Fibroblast of lung (primary cell): ENCODE data around the gene PFKFB2. TPM values are rescaled to one million over a fixed set of nuclear protein-coding genes. Genes with fewer than 3 reads are reported as not detected.

Experiments used
- DNase-seq, 2 donors: peaks; one replicate each; pipeline versions ENCODE4 v3.0.0 to v3.0.0-alpha.2; 2010; ENCODE audit warnings: low read depth in 2 of 2
- H2AFZ ChIP-seq: 2 replicates; pipeline ENCODE4 v1.5.1; 2012; ENCODE audit warnings: low read length, control low read depth, inconsistent platforms
- H3K27ac ChIP-seq: 2 replicates; pipeline ENCODE4 v1.5.1; 2011; ENCODE audit warnings: low read length, control low read depth; ENCODE audit not compliant: insufficient read depth
- H3K27me3 ChIP-seq: 2 replicates; pipeline ENCODE4 v1.5.1; 2011; ENCODE audit warnings: mild to moderate bottlenecking, low read length; ENCODE audit not compliant: control insufficient read depth, insufficient read depth
- H3K36me3 ChIP-seq: 2 replicates; pipeline ENCODE4 v1.5.1; 2011; ENCODE audit warnings: low read length; ENCODE audit not compliant: control insufficient read depth, insufficient read depth
- H3K4me1 ChIP-seq: 2 replicates; pipeline ENCODE4 v1.5.1; 2011; ENCODE audit warnings: low read length; ENCODE audit not compliant: control insufficient read depth, insufficient read depth; ENCODE audit errors: extremely low read depth
- H3K4me2 ChIP-seq: 2 replicates; pipeline ENCODE4 v1.5.1; 2011; ENCODE audit warnings: low read length, control low read depth; ENCODE audit not compliant: insufficient read depth; ENCODE audit errors: extremely low read depth
- H3K4me3 ChIP-seq, 4 experiments: fragments of 200-600 bp in 1 of 4; sonication (generic) in 1 of 4; replicated peaks in 1 of 4; 2 replicates each; pipeline ENCODE4 v1.5.1; 2011 to 2016; ENCODE audit warnings: low read length in 4 of 4, low read depth in 3 of 4, mild to moderate bottlenecking in 3 of 4, control low read depth in 2 of 4, inconsistent platforms in 1 of 4, mixed read lengths in 1 of 4; ENCODE audit not compliant: insufficient read depth in 1 of 4; ENCODE audit errors: control extremely low read depth in 1 of 4
- H3K79me2 ChIP-seq: 2 replicates; pipeline ENCODE4 v1.5.1; 2012; ENCODE audit warnings: mild to moderate bottlenecking, low read length, inconsistent platforms; ENCODE audit not compliant: control insufficient read depth, insufficient read depth
- H3K9ac ChIP-seq: 2 replicates; pipeline ENCODE4 v1.5.1; 2011; ENCODE audit warnings: mild to moderate bottlenecking, low read length, control low read depth; ENCODE audit not compliant: insufficient read depth
- H3K9me3 ChIP-seq: 2 replicates; pipeline ENCODE4 v1.5.1; 2012; ENCODE audit warnings: low read depth, low read length; ENCODE audit not compliant: control insufficient read depth, insufficient read depth
- H4K20me1 ChIP-seq: 2 replicates; pipeline ENCODE4 v1.5.1; 2011; ENCODE audit warnings: low read length; ENCODE audit not compliant: control insufficient read depth, insufficient read depth; ENCODE audit errors: extremely low read depth
- CTCF ChIP-seq, 2 donors: IDR thresholded peaks in 1 of 2; conservative IDR thresholded peaks in 1 of 2; 1 replicate in 1 of 2; 2 replicates in 1 of 2; pipeline ENCODE4 v1.5.1; 2011 to 2012; ENCODE audit warnings: low read length in 2 of 2, control low read depth in 1 of 2, inconsistent platforms in 1 of 2, low read depth in 1 of 2, mild to moderate bottlenecking in 1 of 2
- EZH2 ChIP-seq: IDR thresholded peaks from 2 replicates; pipeline ENCODE4 v1.5.1; 2012; ENCODE audit warnings: low read length, control low read depth, mild to moderate bottlenecking; ENCODE audit errors: missing control alignments
- polyA plus RNA-seq, 2 donors: library from polyadenylated mRNA; depleted of rRNA in 1 of 2; stranded (reverse) in 1 of 2; unstranded in 1 of 2; fragments of >200 nt; gene quantifications; 2 replicates each; pipeline ENCODE4 v1.2.1, GENCODE V29; 2011 to 2012; ENCODE audit warnings: missing spikeins in 1 of 2
- total RNA-seq: library from RNA; depleted of rRNA; stranded (reverse); fragments of >200 nt; gene quantifications from 2 replicates; pipeline ENCODE4 v1.2.1, GENCODE V29; 2014

The PFKFB2 gene
- total and polyA plus RNA-seq, 2 donors (not counting 1 experiment from before 2014, with no cell fraction given), result 3.2 to 7.6 TPM

GRCh38 chr1:207049054-207049453 lies 4.0 kb upstream of the PFKFB2 start:
- Histone ChIP-seq H4K20me1 (no peaks in the 10 kb centered on the region), H3K79me2 (peaks cover 27% of the 10 kb centered on the region)

GRCh38 chr1:207049514-207049913 lies 3.6 kb upstream of the PFKFB2 start:
- peaks cover 27% of the 10 kb centered on the region for H3K79me2 ChIP-seq

More at GRCh38 chr1:207049054-207049453, 4.0 kb upstream of the PFKFB2 start:
- Histone ChIP-seq H3K4me2 (peak overlapping the region; percentile 26), H3K4me1 (peaks cover 2% of the 10 kb centered on the region), H3K27me3 (no peaks in the 10 kb centered on the region), H3K9ac (no peak overlapping the region), H3K27ac (no peak overlapping the region), H2AFZ (no peak overlapping the region), H3K9me3 (no peaks in the 10 kb centered on the region), H3K36me3 (peaks cover 5% of the 10 kb centered on the region), H3K4me3 (no peak overlapping the region)
- no peak for DNase-seq
- TF ChIP-seq EZH2 (no peak), CTCF (conservative IDR thresholded peaks at IDR 0.05 in 1 of 2, IDR thresholded peaks at IDR 0.05 in 1 of 2; ENCODE audit: low read depth in 1 of 2, low read length in 2 of 2) (no peak)

GRCh38 chr1:207049974-207050391 lies 3.1 kb upstream of the PFKFB2 start:
- H3K79me2 ChIP-seq, result peaks cover 27% of the 10 kb centered on the region
- H3K27ac ChIP-seq, result peak overlapping the region; percentile 92
- peak; percentile 38 to 62 for DNase-seq
- H3K9ac ChIP-seq, result peak overlapping the region; percentile 93
- no peaks in the 10 kb centered on the region for H4K20me1 ChIP-seq
- H3K36me3 ChIP-seq, result peaks cover 5% of the 10 kb centered on the region
- H2AFZ ChIP-seq, result peak overlapping the region; percentile 85
- peak overlapping the region; percentile 61 for H3K4me2 ChIP-seq
- TF ChIP-seq CTCF (conservative IDR thresholded peaks at IDR 0.05 in 1 of 2, IDR thresholded peaks at IDR 0.05 in 1 of 2; ENCODE audit: low read depth in 1 of 2, low read length in 2 of 2) (peak; percentile 76 to 87), EZH2 (no peak)
- peaks cover 2% of the 10 kb centered on the region for H3K4me1 ChIP-seq
- H3K4me3 ChIP-seq, result peak overlapping the region; percentile 88 to 99 (median 92)
- no peaks in the 10 kb centered on the region for H3K9me3 ChIP-seq
- H3K27me3 ChIP-seq, result no peaks in the 10 kb centered on the region

More at GRCh38 chr1:207049514-207049913, 3.6 kb upstream of the PFKFB2 start:
- H3K9ac ChIP-seq, result no peak overlapping the region
- H3K9me3 ChIP-seq, result no peaks in the 10 kb centered on the region
- peak overlapping the region; percentile 88 to 99 (median 92) for H3K4me3 ChIP-seq
- H3K4me1 ChIP-seq, result peaks cover 2% of the 10 kb centered on the region
- peak overlapping the region; percentile 26 for H3K4me2 ChIP-seq
- H3K27me3 ChIP-seq, result no peaks in the 10 kb centered on the region
- no peak overlapping the region for H2AFZ ChIP-seq
- H3K27ac ChIP-seq, result no peak overlapping the region
- no peaks in the 10 kb centered on the region for H4K20me1 ChIP-seq
- DNase-seq, result no peak
- peaks cover 5% of the 10 kb centered on the region for H3K36me3 ChIP-seq
- TF ChIP-seq CTCF (conservative IDR thresholded peaks at IDR 0.05 in 1 of 2, IDR thresholded peaks at IDR 0.05 in 1 of 2; ENCODE audit: low read depth in 1 of 2, low read length in 2 of 2), result no peak
- no peak for TF ChIP-seq EZH2
